Peyer's patch (tissue), 4 donors: ENCODE measurements around the gene CPHXL2.

ENCODE experiments used
- POLR2A ChIP-seq, 2 donors: fragments of 450-650 bp; IDR thresholded peaks; one replicate each; pipeline ENCODE4 v1.5.1; 2017; ENCODE audit warnings: antibody characterized with exemption in 2 of 2, mild to moderate bottlenecking in 2 of 2, moderate library complexity in 2 of 2
- TF ChIP-seq, protein P1 (sequence below), 6 experiments: fragments of 450-650 bp in 4 of 6; fragments of 200-600 bp in 2 of 6; sonication (generic) in 1 of 6; IDR thresholded peaks; one replicate each; pipeline ENCODE4 v1.5.1; 2017 to 2019; ENCODE audit warnings: antibody characterized with exemption in 6 of 6, mild to moderate bottlenecking in 3 of 6, moderate library complexity in 1 of 6

GRCh38 chr16:75703306-75703705 lies 26.5 kb upstream of the CPHXL2 start:
- no peak for TF ChIP-seq POLR2A (IDR thresholded peaks at IDR 0.05)
- TF ChIP-seq, protein P1, sequence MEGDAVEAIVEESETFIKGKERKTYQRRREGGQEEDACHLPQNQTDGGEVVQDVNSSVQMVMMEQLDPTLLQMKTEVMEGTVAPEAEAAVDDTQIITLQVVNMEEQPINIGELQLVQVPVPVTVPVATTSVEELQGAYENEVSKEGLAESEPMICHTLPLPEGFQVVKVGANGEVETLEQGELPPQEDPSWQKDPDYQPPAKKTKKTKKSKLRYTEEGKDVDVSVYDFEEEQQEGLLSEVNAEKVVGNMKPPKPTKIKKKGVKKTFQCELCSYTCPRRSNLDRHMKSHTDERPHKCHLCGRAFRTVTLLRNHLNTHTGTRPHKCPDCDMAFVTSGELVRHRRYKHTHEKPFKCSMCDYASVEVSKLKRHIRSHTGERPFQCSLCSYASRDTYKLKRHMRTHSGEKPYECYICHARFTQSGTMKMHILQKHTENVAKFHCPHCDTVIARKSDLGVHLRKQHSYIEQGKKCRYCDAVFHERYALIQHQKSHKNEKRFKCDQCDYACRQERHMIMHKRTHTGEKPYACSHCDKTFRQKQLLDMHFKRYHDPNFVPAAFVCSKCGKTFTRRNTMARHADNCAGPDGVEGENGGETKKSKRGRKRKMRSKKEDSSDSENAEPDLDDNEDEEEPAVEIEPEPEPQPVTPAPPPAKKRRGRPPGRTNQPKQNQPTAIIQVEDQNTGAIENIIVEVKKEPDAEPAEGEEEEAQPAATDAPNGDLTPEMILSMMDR (IDR thresholded peaks at IDR 0.05) = no peak
